Measurements from ENCODE around the gene FRMPD3. TPM values are rescaled to one million over a fixed set of nuclear protein-coding genes. Genes with fewer than 3 reads are reported as not detected.

Gene FRMPD3
- total and polyA plus RNA-seq, 2 of the 8 experiments (the other 6 are each of a cell fraction or from before 2014, with no cell fraction given) = 0.38 to 0.56 TPM

- Histone ChIP-seq H3K4me2 (ENCODE audit: insufficient read depth in 1 of 2, low read depth in 2 of 2, low read length in 2 of 2) (no peak overlapping the region), H4K20me1 (replicated peaks in 1 of 2; ENCODE audit: control insufficient read depth in 1 of 2, insufficient read depth in 2 of 2, low read length in 2 of 2) (no peaks in the 10 kb centered on the region), H2AK5ac (ENCODE audit: low read depth, low read length) (no peak overlapping the region), H2BK5ac (ENCODE audit: low read depth, low read length) (no peak overlapping the region), H2BK15ac (ENCODE audit: low read length) (no peak overlapping the region), H3K27ac (ENCODE audit: low read depth, low read length) (no peak overlapping the region), H3K56ac (replicated peaks; ENCODE audit: insufficient read length, low read depth, low read length) (no peak overlapping the region), H4K5ac (ENCODE audit: insufficient read length, low read depth, low read length) (no peak overlapping the region), H3K23ac (ENCODE audit: insufficient read length) (no peak overlapping the region), H3K4me1 (replicated peaks in 1 of 4; ENCODE audit: control insufficient read depth in 3 of 4, insufficient read depth in 4 of 4, low read length in 3 of 4) (peaks cover 0 to 9% (median 0%) of the 10 kb centered on the region in 4 experiments; a peak in 2 of 7 replicates), H2BK120ac (replicated peaks; ENCODE audit: low read depth, low read length) (no peak overlapping the region), H3K79me2 (ENCODE audit: control insufficient read depth in 1 of 2, insufficient read depth in 2 of 2, low read length in 2 of 2) (no peaks in the 10 kb centered on the region), H3K79me1 (ENCODE audit: low read depth, low read length) (no peaks in the 10 kb centered on the region), H3K4ac (replicated peaks; ENCODE audit: insufficient read length, low read depth, low read length) (no peak overlapping the region), H3K36me3 (ENCODE audit: control insufficient read depth in 2 of 4, insufficient read depth in 4 of 4, low read length in 3 of 4) (no peaks in the 10 kb centered on the region), H3K4me3 (ENCODE audit: extremely low read depth in 1 of 4, insufficient read depth in 2 of 4, low read depth in 3 of 4, low read length in 4 of 4) (no peak overlapping the region), H4K8ac (ENCODE audit: extremely low read depth, insufficient read depth, low read length) (no peak overlapping the region), H3K9me3 (ENCODE audit: insufficient read depth in 2 of 2, low read depth in 1 of 2, low read length in 1 of 2) (no peaks in the 10 kb centered on the region), H2BK20ac (ENCODE audit: low read length) (no peak overlapping the region), H3K23me2 (ENCODE audit: low read depth, low read length) (no peaks in the 10 kb centered on the region), H3K9ac (replicated peaks in 1 of 4; ENCODE audit: extremely low read depth in 1 of 4, low read depth in 3 of 4, low read length in 3 of 4) (no peak overlapping the region), H3K27me3 (replicated peaks in 1 of 4; ENCODE audit: control insufficient read depth in 3 of 4, extremely low read depth in 1 of 4, insufficient read depth in 3 of 4, low read length in 3 of 4) (no peaks in the 10 kb centered on the region), H3K14ac (ENCODE audit: insufficient read length) (no peak overlapping the region), H2AFZ (ENCODE audit: low read length) (no peak overlapping the region), H2BK12ac (ENCODE audit: low read depth, low read length) (no peak overlapping the region), H4K91ac (replicated peaks; ENCODE audit: insufficient read length, low read length) (no peak overlapping the region), H3K18ac (ENCODE audit: extremely low read depth, low read length) (no peak overlapping the region)
- WGBS, 2 experiments (ENCODE audit: extremely low coverage in 1 of 2, insufficient coverage in 1 of 2, insufficient read length in 1 of 2, insufficient replicate concordance in 2 of 2, low coverage in 1 of 2, low lambda C conversion rate in 2 of 2, missing lambda C conversion rate in 1 of 2) = 80% methylated on average over 3 of the region's 3 CpGs; no CpG with 5 or more reads in 1 of the 2 experiments
- ChIA-PET CTCF (ENCODE audit: partially characterized antibody) (interaction anchor here (1.1 kb wide), 1 partner anchor 10 kb away, joined by 3 read pairs; no protein-coding TSS in a partner anchor), POLR2A (ENCODE audit: partially characterized antibody) (no interaction called here)
- FAIRE-seq (no peak), DNase-seq (ENCODE audit: low read depth in 1 of 2, low spot score in 2 of 2) (no peak)
- TF ChIP-seq MAX (IDR thresholded peaks at IDR 0.05) (no peak), TAF7 (optimal IDR thresholded peaks at IDR 0.05; ENCODE audit: borderline replicate concordance, low read depth, low read length) (no peak), ATF3 (IDR thresholded peaks at IDR 0.05; ENCODE audit: insufficient read depth, low read depth, low read length) (no peak), CTCF (IDR thresholded peaks at IDR 0.05; ENCODE audit: control extremely low read depth in 1 of 3, insufficient read depth in 1 of 3, low read depth in 1 of 3, low read length in 3 of 3) (no peak), ZNF274 (IDR thresholded peaks at IDR 0.05; ENCODE audit: borderline replicate concordance, extremely low read depth, low read length) (no peak)
Measured at GRCh38 chrX:107440187-107440586, 9.3 kb upstream of the FRMPD3 start.
